Mesenchymal stem cell (in vitro differentiated cells and primary cell): ENCODE results near the gene PSMA6.
"Not testable (repeated sequence)": the region's sequence is repeated elsewhere in the genome, so short reads cannot be mapped to it uniquely, and the experiment has no call there.

ENCODE experiments used
- DNase-seq: peaks from one replicate; pipeline ENCODE4 v3.0.0-alpha.2; 2013
- H2AFZ ChIP-seq: one replicate; pipeline ENCODE4 v1.6.1; 2013; ENCODE audit warnings: low read depth, mild to moderate bottlenecking, control low read depth, inconsistent platforms, low read length, moderate library complexity
- H2AK5ac ChIP-seq: 2 replicates; pipeline ENCODE4 v1.6.1; 2013; ENCODE audit warnings: low read length, moderate library complexity, mild to moderate bottlenecking, inconsistent platforms; ENCODE audit not compliant: severe bottlenecking
- H2BK120ac ChIP-seq: one replicate; pipeline ENCODE4 v1.6.1; 2013; ENCODE audit warnings: low read depth, mild to moderate bottlenecking, inconsistent platforms, low read length, moderate library complexity
- H2BK12ac ChIP-seq, 2 experiments: one replicate each; pipeline ENCODE4 v1.6.1; 2013; ENCODE audit warnings: inconsistent platforms in 2 of 2, low read length in 2 of 2, mild to moderate bottlenecking in 2 of 2, moderate library complexity in 2 of 2, control low read depth in 1 of 2
- H2BK15ac ChIP-seq: one replicate; pipeline ENCODE4 v1.6.1; 2013; ENCODE audit warnings: mild to moderate bottlenecking, low read depth, inconsistent platforms; ENCODE audit not compliant: poor library complexity, severe bottlenecking
- H2BK5ac ChIP-seq: 2 replicates; pipeline ENCODE4 v1.6.1; 2013; ENCODE audit warnings: low read depth, mild to moderate bottlenecking, low read length, control low read depth, inconsistent platforms; ENCODE audit not compliant: poor library complexity, severe bottlenecking
- H3K14ac ChIP-seq, 2 experiments: one replicate each; pipeline ENCODE4 v1.6.1; 2013; ENCODE audit warnings: inconsistent platforms in 2 of 2, low read length in 2 of 2, control low read depth in 1 of 2, mild to moderate bottlenecking in 1 of 2, moderate library complexity in 1 of 2
- H3K18ac ChIP-seq, 2 experiments: one replicate each; pipeline ENCODE4 v1.6.1; 2013; ENCODE audit warnings: inconsistent platforms in 2 of 2, low read length in 2 of 2, control low read depth in 1 of 2, low read depth in 1 of 2, mild to moderate bottlenecking in 1 of 2
- H3K23ac ChIP-seq, 2 experiments: one replicate each; pipeline ENCODE4 v1.6.1; 2013; ENCODE audit warnings: inconsistent platforms in 2 of 2, low read length in 2 of 2, mild to moderate bottlenecking in 2 of 2, moderate library complexity in 2 of 2, control low read depth in 1 of 2
- H3K27ac ChIP-seq: 2 replicates; pipeline ENCODE4 v1.5.1; 2013; ENCODE audit warnings: mild to moderate bottlenecking, moderate library complexity, low read length, control low read depth, inconsistent platforms; ENCODE audit not compliant: poor library complexity, severe bottlenecking
- H3K27me3 ChIP-seq, 2 experiments: 2 replicates each; pipeline versions ENCODE4 v1.6.1 to v1.7.0; 2013; ENCODE audit warnings: low read length in 2 of 2, mild to moderate bottlenecking in 2 of 2, moderate library complexity in 2 of 2, control low read depth in 1 of 2, inconsistent platforms in 1 of 2; ENCODE audit not compliant: control insufficient read depth in 1 of 2, insufficient read depth in 1 of 2
- H3K36me3 ChIP-seq, 2 experiments: 2 replicates each; pipeline versions ENCODE4 v1.6.1 to v1.7.0; 2013; ENCODE audit warnings: low read length in 2 of 2, control low read depth in 1 of 2, inconsistent platforms in 1 of 2, low read depth in 1 of 2, mild to moderate bottlenecking in 1 of 2; ENCODE audit not compliant: insufficient read depth in 2 of 2, control insufficient read depth in 1 of 2
- H3K4ac ChIP-seq, 2 experiments: one replicate each; pipeline ENCODE4 v1.6.1; 2013; ENCODE audit warnings: inconsistent platforms in 2 of 2, low read length in 2 of 2, mild to moderate bottlenecking in 2 of 2, moderate library complexity in 2 of 2, control low read depth in 1 of 2, low read depth in 1 of 2
- H3K4me1 ChIP-seq: 2 replicates; pipeline ENCODE4 v1.6.1; 2013; ENCODE audit warnings: low read depth, low read length, control low read depth; ENCODE audit not compliant: control insufficient read depth, insufficient read depth
- H3K4me2 ChIP-seq: 2 replicates; pipeline ENCODE4 v1.6.1; 2013; ENCODE audit warnings: low read length, mild to moderate bottlenecking, inconsistent platforms; ENCODE audit not compliant: poor library complexity, severe bottlenecking
- H3K4me3 ChIP-seq, 2 experiments: 2 replicates each; pipeline versions ENCODE4 v1.5.1 to v1.7.0; 2013; ENCODE audit warnings: low read length in 2 of 2, mild to moderate bottlenecking in 2 of 2, control low read depth in 1 of 2, low read depth in 1 of 2; ENCODE audit not compliant: insufficient read depth in 1 of 2
- H3K79me1 ChIP-seq: replicated peaks from 2 replicates; pipeline ENCODE4 v1.6.1; 2013; ENCODE audit warnings: mild to moderate bottlenecking, control low read depth, low read length, inconsistent platforms; ENCODE audit not compliant: poor library complexity, severe bottlenecking
- H3K9ac ChIP-seq: 2 replicates; pipeline ENCODE4 v1.7.0; 2013; ENCODE audit warnings: mild to moderate bottlenecking, low read length, moderate library complexity
- H3K9me3 ChIP-seq: 2 replicates; pipeline ENCODE4 v1.7.0; 2013; ENCODE audit warnings: mild to moderate bottlenecking, low read length; ENCODE audit not compliant: control insufficient read depth
- H4K8ac ChIP-seq: one replicate; pipeline ENCODE4 v1.6.1; 2013; ENCODE audit warnings: inconsistent platforms, mild to moderate bottlenecking, low read length, moderate library complexity
- H4K91ac ChIP-seq: one replicate; pipeline ENCODE4 v1.6.1; 2013; ENCODE audit warnings: mild to moderate bottlenecking, low read length, inconsistent platforms
- WGBS: methylation state at CpG from one replicate; pipeline ENCODE4 v1.1.7; 2013; ENCODE audit warnings: mixed read lengths; 5-methylcytosine and 5-hydroxymethylcytosine counted together

PSMA6 gene

GRCh38 chr14:35333797-35334743 lies 41.9 kb downstream of the PSMA6 start:
- Histone ChIP-seq H2BK15ac (peak overlapping the region; percentile 9), H3K36me3 (no peaks in the 10 kb centered on the region), H3K27ac (no peak overlapping the region), H2BK5ac (no peak overlapping the region), H4K91ac (peak overlapping the region; percentile 88), H3K4me3 (no peak overlapping the region), H3K4ac (peak overlapping the region; percentile 70 to 81), H3K4me2 (no peak overlapping the region), H2AK5ac (peak overlapping the region; percentile 43), H3K23ac (no peak overlapping the region), H2BK12ac (peak overlapping the region; percentile 91 to 93), H3K18ac (peak overlapping the region; percentile 52 to 58), H3K14ac (no peak overlapping the region), H3K79me1 (no peaks in the 10 kb centered on the region), H3K27me3 (no peaks in the 10 kb centered on the region), H2BK120ac (no peak overlapping the region), H3K4me1 (peaks cover 40% of the 10 kb centered on the region), H3K9ac (no peak overlapping the region), H4K8ac (peak overlapping the region; percentile 45), H3K9me3 (no peaks in the 10 kb centered on the region), H2AFZ (no peak overlapping the region)
- WGBS = 93% methylated on average over 13 of the region's 15 CpGs
- DNase-seq = no peak

DNA sequence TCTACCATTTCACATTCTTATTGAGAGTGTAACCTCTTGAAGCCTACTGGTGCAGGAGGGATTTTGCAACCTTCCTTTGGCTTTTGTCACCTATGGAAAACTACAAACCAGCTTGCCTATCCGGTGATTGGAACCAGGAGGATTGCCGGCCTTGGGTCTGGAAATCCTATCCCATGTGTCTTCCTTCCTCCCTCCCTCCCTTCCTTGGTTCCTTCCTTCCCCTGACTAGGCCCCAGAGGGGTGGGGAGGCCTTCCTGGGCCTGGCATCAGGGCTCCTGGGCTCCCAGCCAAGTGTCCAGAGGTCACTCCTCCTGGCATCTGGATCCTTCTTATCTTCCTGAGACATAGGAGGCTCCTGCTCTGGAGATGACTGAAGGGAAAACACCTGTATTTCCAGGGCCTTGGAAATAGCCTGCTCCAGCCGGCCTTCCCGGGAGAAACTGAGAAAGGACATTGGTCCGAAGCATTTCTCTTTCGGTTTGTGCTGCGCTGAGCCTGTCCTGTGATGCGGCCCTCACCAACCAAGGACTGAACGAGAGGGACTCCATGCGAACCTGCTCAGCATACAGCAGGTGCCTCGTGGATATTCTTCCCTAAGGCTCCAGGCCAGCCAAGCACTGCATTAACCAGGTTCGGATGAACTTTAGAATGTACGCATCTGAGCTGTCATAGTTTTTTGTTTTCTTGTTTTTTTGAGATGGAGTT lies 43.4 kb downstream of the PSMA6 start:
- H2BK12ac ChIP-seq = peak overlapping the region; percentile 72 to 85
- H3K79me1 ChIP-seq = no peaks in the 10 kb centered on the region
- no peak overlapping the region for H3K27ac ChIP-seq
- H3K36me3 ChIP-seq = no peaks in the 10 kb centered on the region
- no peak overlapping the region for H2AFZ ChIP-seq
- peak overlapping the region; percentile 74 for H2AK5ac ChIP-seq
- H3K27me3 ChIP-seq = no peaks in the 10 kb centered on the region
- peak overlapping the region; percentile 69 for H3K9ac ChIP-seq
- DNase-seq = peak; percentile 53
- no peak overlapping the region for H2BK120ac ChIP-seq
- no peak overlapping the region for H3K4me3 ChIP-seq
- no peak overlapping the region for H3K4me2 ChIP-seq
- peak overlapping the region in 1 of 2 experiments; percentile 84 for H3K4ac ChIP-seq
- no peaks in the 10 kb centered on the region for H3K9me3 ChIP-seq
- peak overlapping the region; percentile 81 for H4K91ac ChIP-seq
- H2BK15ac ChIP-seq = peak overlapping the region; percentile 15
- no peak overlapping the region for H3K23ac ChIP-seq
- peaks cover 42% of the 10 kb centered on the region for H3K4me1 ChIP-seq
- no peak overlapping the region for H3K14ac ChIP-seq
- H3K18ac ChIP-seq = peak overlapping the region; percentile 19 to 71
- H4K8ac ChIP-seq = peak overlapping the region; percentile 58
- H2BK5ac ChIP-seq = no peak overlapping the region
- WGBS = 94% methylated on average over 13 of the region's 13 CpGs

GRCh38 chr14:35336171-35336493 lies 44.0 kb downstream of the PSMA6 start:
- H3K4me1 ChIP-seq = peaks cover 45% of the 10 kb centered on the region
- H3K36me3 ChIP-seq, H3K79me1 ChIP-seq, H3K14ac ChIP-seq, H3K27me3 ChIP-seq, DNase-seq, H2BK5ac ChIP-seq, H2BK15ac ChIP-seq, H2AK5ac ChIP-seq, H3K4me2 ChIP-seq, H3K9me3 ChIP-seq, H2AFZ ChIP-seq, H3K23ac ChIP-seq: not testable (repeated sequence)
- H4K8ac ChIP-seq = peak overlapping the region; percentile 81
- H4K91ac ChIP-seq = peak overlapping the region; percentile 64
- peak overlapping the region; percentile 3 for H3K27ac ChIP-seq
- peak overlapping the region in 1 of 2 experiments; percentile 35 for H3K4me3 ChIP-seq
- H3K9ac ChIP-seq = peak overlapping the region; percentile 69
- peak overlapping the region in 1 of 2 experiments; percentile 24 for H3K4ac ChIP-seq
- peak overlapping the region; percentile 11 for H2BK120ac ChIP-seq
- H2BK12ac ChIP-seq = peak overlapping the region in 1 of 2 experiments; percentile 72
- H3K18ac ChIP-seq = peak overlapping the region in 1 of 2 experiments; percentile 61
- 76% methylated on average over 2 of the region's 3 CpGs for WGBS
